Measurements from ENCODE around the gene IRX3.
"Not testable (repeated sequence)": the region's sequence is repeated elsewhere in the genome, so short reads cannot be mapped to it uniquely, and the experiment has no call there.

IRX3 gene

GRCh38 chr16:54265575-54266107 is 20.9 kb downstream of the IRX3 start:
- TF ChIP-seq CTCF (IDR thresholded peaks at IDR 0.05; ENCODE audit: low read length, missing control alignments), result no peak
- DNase-seq (ENCODE audit: low read depth), result no peak
- H3K4me3 ChIP-seq (replicated peaks; ENCODE audit: low read depth, low read length), result no peak overlapping the region

DNA sequence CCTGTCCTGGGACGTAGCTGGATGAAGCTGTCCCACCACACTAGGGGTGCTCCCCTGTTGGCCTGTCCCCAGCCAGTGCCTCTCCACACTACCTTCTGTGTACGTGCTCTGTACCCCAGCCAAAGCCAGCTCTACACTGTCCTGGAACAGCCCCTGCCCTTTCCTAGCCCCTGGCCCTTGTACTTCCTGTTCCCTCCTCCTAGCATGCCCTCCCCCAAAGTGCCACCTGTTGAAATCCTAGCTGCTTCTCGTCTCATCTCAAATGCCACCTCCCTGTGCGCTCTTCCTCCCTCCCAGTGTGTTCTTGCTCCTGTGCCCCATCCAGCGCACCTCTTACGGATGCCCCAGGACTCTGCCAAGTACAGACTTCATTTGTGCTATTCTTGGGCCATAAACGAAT is 33.5 kb downstream of the IRX3 start:
- no peak overlapping the region for H3K4me3 ChIP-seq (replicated peaks; ENCODE audit: low read depth, low read length)
- TF ChIP-seq CTCF (IDR thresholded peaks at IDR 0.05; ENCODE audit: low read length, missing control alignments), result no peak
- DNase-seq (ENCODE audit: low read depth), result no peak

DNA sequence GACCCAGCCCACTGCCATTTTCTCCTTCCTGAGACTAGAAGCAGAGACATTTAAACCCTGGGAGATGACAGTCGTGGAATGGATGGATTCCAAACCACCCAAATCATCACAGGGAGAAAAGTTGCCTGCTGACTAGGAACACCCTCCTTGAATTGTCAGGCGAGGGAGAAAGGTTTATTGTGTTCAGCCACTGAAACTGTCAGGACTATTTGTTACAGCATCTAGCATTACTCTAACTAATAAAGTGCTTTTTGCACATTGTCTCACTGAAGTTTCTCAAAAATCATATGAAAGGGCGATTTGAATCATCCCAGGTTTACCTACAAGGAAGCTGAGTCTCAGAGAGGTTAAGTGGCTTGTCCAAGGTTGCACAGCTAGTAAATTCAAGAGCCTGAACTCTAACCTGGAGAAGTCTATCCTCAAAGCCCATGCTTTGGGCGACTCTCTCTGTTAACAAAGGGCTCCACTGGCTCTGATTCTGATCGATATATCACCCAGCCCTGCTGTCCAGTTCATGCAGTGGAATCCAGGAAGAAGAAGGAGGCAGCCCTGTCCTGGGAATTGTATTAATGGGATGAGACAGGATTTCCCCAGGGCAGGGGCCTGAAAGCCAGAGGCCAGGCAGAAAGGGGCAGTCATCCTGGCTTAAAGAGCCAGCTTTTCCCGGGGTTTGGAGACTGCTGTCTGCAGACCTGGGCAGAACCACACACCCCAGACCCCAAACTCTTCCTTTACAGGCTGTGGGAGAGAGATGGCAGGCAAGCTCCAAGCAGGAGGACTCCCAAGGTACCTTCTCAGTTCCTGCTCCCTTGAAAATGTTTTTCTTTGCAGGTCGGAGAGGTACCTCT is 37.5 kb downstream of the IRX3 start:
- no peak for TF ChIP-seq CTCF (IDR thresholded peaks at IDR 0.05; ENCODE audit: low read length, missing control alignments)
- no peak for DNase-seq (ENCODE audit: low read depth)
- H3K4me3 ChIP-seq (replicated peaks; ENCODE audit: low read depth, low read length), result no peak overlapping the region

DNA sequence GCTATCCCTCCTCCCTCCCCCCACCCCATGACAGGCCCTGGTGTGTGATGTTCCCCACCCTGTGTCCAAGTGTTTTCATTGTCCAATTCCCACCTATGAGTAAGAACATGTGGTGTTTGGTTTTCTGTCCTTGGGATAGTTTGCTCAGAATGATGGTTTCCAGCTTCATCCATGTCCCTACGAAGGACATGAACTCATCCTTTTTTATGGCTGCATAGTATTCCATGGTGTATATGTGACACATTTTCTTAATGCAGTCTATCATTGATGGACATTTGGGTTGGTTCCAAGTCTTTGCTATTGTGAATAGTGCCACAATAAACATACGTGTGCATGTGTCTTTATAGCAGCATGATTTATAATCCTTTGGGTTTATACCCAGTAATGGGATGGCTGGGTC is 38.9 kb downstream of the IRX3 start:
- not testable (repeated sequence) for H3K4me3 ChIP-seq (replicated peaks; ENCODE audit: low read depth, low read length); DNase-seq (ENCODE audit: low read depth)

- H3K4me3 ChIP-seq (replicated peaks; ENCODE audit: low read depth, low read length), result no peak overlapping the region
- TF ChIP-seq CTCF (IDR thresholded peaks at IDR 0.05; ENCODE audit: low read length, missing control alignments), result no peak
- DNase-seq (ENCODE audit: low read depth), result no peak
Measured at GRCh38 chr16:54246454-54246821, 40.1 kb downstream of the IRX3 start.

- no peak overlapping the region for H3K4me3 ChIP-seq (replicated peaks; ENCODE audit: low read depth, low read length)
- DNase-seq (ENCODE audit: low read depth), result no peak
- TF ChIP-seq CTCF (IDR thresholded peaks at IDR 0.05; ENCODE audit: low read length, missing control alignments), result no peak
Measured at GRCh38 chr16:54245788-54246453, 40.7 kb downstream of the IRX3 start.

GRCh38 chr16:54244061-54244886 is 42.3 kb downstream of the IRX3 start:
- no peak for TF ChIP-seq CTCF (IDR thresholded peaks at IDR 0.05; ENCODE audit: low read length, missing control alignments)
- H3K4me3 ChIP-seq (replicated peaks; ENCODE audit: low read depth, low read length), result no peak overlapping the region
- no peak for DNase-seq (ENCODE audit: low read depth)

All from fibroblast of pulmonary artery (primary cell).